Osteocyte (in vitro differentiated cells): ENCODE results near the gene LCK. TPM values are rescaled to one million over a fixed set of nuclear protein-coding genes. Genes with fewer than 3 reads are reported as not detected.
"Not testable (repeated sequence)": the region's sequence is repeated elsewhere in the genome, so short reads cannot be mapped to it uniquely, and the experiment has no call there.

Source experiments
- DNase-seq: peaks from one replicate; pipeline ENCODE4 v3.0.0; 2021; ENCODE audit warnings: mixed read lengths; ENCODE audit not compliant: unreplicated experiment; ENCODE audit errors: extremely low spot score
- H3K27ac Mint-ChIP-seq: one replicate; pipeline ENCODE4 v1.8.0; 2021; ENCODE audit warnings: mild to moderate bottlenecking, mixed read lengths; ENCODE audit not compliant: unreplicated experiment
- H3K27me3 Mint-ChIP-seq: one replicate; pipeline ENCODE4 v1.8.0; 2021; ENCODE audit warnings: mixed read lengths; ENCODE audit not compliant: unreplicated experiment
- H3K36me3 Mint-ChIP-seq: one replicate; pipeline ENCODE4 v1.8.0; 2021; ENCODE audit warnings: mixed read lengths; ENCODE audit not compliant: unreplicated experiment
- H3K4me1 Mint-ChIP-seq: one replicate; pipeline ENCODE4 v1.8.0; 2021; ENCODE audit warnings: mixed read lengths; ENCODE audit not compliant: unreplicated experiment
- H3K4me3 Mint-ChIP-seq: one replicate; pipeline ENCODE4 v1.8.0; 2021; ENCODE audit warnings: mild to moderate bottlenecking, moderate library complexity, mixed read lengths; ENCODE audit not compliant: unreplicated experiment
- H3K9me3 Mint-ChIP-seq: one replicate; pipeline ENCODE4 v1.8.0; 2021; ENCODE audit warnings: mixed read lengths; ENCODE audit not compliant: unreplicated experiment
- total RNA-seq: library from RNA; stranded (reverse); gene quantifications from 2 replicates; pipeline ENCODE4 v1.2.1, GENCODE V29; 2021
- TF ChIP-seq, protein P1 (sequence below): fragments of 200-600 bp; sonication (generic); IDR thresholded peaks from 2 replicates; pipeline ENCODE4 v1.5.0; 2021; ENCODE audit warnings: antibody characterized with exemption, mild to moderate bottlenecking, moderate library complexity

Gene LCK
- total RNA-seq, 1 donor from 2014 or later: not detected

DNA sequence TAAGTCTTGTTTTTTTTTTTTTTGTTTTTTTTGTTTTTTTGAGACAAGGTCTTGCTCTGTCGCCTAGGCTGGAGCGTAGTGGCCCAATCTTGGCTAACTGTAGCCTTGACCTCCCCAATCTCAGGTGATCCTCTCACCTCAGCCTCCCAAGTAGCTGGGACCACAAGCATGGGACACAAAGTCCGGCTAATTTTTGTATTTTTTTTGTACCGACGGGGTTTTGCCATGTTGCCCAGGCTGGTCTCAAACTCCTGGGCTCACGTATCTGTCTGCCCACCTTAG, 6.1 kb downstream of the LCK start:
- Mint-ChIP-seq H3K36me3 (no peaks in the 10 kb centered on the region), H3K4me1 (no peaks in the 10 kb centered on the region)
- no peak for DNase-seq

DNA sequence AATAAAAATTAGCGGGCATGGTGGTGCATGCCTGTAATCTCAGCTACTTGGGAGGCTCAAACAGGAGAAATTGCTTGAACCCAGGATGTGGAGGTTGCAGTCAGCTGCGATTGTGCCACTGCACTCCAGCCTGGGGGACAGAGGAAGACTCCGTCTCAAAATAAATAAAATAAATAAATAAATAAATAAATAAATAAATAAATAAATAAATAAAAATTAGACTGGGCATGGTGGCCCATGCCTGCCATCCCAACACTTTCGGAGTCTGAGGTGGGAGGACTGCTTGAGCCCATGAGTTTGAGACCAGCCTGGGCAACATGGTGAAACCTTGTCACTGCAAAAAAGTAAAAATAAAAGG, 12.2 kb downstream of the LCK start:
- DNase-seq, H3K36me3 Mint-ChIP-seq, H3K4me3 Mint-ChIP-seq, H3K27ac Mint-ChIP-seq, H3K9me3 Mint-ChIP-seq, H3K27me3 Mint-ChIP-seq: not testable (repeated sequence)
- peaks cover 13% of the 10 kb centered on the region for H3K4me1 Mint-ChIP-seq

More for the DNA sequence above, 6.1 kb downstream of the LCK start:
- Mint-ChIP-seq H3K9me3 (no peaks in the 10 kb centered on the region), H3K27me3 (peaks cover 3% of the 10 kb centered on the region), H3K4me3 (no peak overlapping the region), H3K27ac (no peak overlapping the region)
- TF ChIP-seq, protein P1, sequence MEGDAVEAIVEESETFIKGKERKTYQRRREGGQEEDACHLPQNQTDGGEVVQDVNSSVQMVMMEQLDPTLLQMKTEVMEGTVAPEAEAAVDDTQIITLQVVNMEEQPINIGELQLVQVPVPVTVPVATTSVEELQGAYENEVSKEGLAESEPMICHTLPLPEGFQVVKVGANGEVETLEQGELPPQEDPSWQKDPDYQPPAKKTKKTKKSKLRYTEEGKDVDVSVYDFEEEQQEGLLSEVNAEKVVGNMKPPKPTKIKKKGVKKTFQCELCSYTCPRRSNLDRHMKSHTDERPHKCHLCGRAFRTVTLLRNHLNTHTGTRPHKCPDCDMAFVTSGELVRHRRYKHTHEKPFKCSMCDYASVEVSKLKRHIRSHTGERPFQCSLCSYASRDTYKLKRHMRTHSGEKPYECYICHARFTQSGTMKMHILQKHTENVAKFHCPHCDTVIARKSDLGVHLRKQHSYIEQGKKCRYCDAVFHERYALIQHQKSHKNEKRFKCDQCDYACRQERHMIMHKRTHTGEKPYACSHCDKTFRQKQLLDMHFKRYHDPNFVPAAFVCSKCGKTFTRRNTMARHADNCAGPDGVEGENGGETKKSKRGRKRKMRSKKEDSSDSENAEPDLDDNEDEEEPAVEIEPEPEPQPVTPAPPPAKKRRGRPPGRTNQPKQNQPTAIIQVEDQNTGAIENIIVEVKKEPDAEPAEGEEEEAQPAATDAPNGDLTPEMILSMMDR: no peak

DNA sequence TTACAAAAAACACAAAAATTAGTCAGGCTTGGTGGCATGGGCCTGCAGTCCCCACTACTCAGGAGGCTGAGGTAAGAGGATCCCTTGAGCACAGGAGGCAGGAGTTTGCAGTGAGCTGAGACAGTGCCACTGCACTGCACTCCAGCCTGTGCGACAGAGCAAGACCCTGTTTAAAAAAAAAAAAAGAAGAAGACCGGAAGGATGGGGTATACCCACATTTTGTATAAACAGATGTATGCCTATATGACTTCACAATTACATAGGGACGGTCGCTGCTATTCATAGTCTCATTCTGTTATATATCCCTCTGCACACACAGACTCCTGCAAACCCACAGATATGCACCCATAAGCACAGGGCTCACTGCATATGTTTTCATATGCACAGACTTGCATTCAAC, 12.7 kb downstream of the LCK start:
- TF ChIP-seq, protein P1: no peak
- Mint-ChIP-seq H3K36me3 (no peaks in the 10 kb centered on the region), H3K27me3 (no peaks in the 10 kb centered on the region), H3K27ac (no peak overlapping the region), H3K4me1 (peaks cover 13% of the 10 kb centered on the region), H3K4me3 (no peak overlapping the region), H3K9me3 (no peaks in the 10 kb centered on the region)
- no peak for DNase-seq

DNA sequence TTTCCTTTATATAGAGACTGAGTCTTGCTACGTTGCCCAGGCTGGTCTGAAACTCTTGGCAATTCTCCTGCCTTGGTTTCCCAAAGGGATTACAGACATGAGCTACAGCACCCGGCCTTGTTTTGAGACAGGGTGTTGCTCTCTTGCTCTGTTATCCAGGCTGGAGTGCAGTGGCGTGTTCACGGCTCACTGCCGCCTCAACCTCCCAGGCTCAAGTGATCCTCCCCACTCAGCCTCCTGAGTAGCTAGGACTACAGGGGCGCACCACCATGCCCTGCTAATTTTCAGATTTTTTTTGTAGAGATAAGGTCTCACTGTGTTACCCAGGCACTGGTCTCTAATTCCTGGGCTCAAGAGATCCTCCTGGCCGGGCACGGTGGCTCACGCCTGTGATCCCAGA, 14.8 kb downstream of the LCK start:
- no peak for DNase-seq
- TF ChIP-seq, protein P1: no peak
- Mint-ChIP-seq H3K9me3 (no peaks in the 10 kb centered on the region), H3K4me1 (peaks cover 13% of the 10 kb centered on the region), H3K36me3 (no peaks in the 10 kb centered on the region), H3K27me3 (no peaks in the 10 kb centered on the region), H3K27ac (no peak overlapping the region), H3K4me3 (no peak overlapping the region)

DNA sequence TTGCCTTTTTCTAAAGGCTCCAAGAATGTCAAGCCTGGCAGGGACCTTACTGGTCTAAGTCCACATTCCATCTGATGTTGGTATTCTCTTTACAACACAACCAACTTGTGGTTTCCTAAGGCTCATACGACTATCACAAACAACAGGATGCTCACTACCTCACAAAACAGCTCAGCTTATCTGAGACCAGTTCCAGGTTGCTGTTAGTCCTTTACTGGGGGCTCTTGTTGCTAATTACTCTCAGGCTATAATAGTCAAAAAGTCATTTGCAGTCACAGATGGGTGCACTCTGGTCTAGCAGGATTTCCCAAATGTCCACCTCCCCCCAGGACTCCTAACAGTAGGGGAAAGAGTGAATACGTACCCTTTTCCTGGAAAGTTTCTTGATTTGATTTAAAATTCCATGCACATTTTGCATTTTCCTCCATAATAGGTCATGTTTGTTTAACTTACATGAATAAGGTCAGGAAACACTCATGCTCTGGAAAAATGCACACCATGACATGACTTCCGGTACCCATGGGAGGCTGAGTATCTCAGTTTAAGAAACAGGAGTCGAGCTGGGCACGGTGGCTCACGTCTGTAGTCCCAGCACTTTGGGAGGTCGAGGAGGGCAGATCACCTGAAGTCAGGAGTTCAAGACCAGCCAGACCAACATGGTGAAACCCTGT, 16.0 kb downstream of the LCK start:
- Mint-ChIP-seq H3K27me3 (peaks cover 3% of the 10 kb centered on the region), H3K4me1 (peaks cover 13% of the 10 kb centered on the region), H3K9me3 (no peaks in the 10 kb centered on the region), H3K27ac (peak overlapping the region; percentile 78), H3K36me3 (no peaks in the 10 kb centered on the region), H3K4me3 (no peak overlapping the region)
- TF ChIP-seq, protein P1: no peak
- DNase-seq: no peak

DNA sequence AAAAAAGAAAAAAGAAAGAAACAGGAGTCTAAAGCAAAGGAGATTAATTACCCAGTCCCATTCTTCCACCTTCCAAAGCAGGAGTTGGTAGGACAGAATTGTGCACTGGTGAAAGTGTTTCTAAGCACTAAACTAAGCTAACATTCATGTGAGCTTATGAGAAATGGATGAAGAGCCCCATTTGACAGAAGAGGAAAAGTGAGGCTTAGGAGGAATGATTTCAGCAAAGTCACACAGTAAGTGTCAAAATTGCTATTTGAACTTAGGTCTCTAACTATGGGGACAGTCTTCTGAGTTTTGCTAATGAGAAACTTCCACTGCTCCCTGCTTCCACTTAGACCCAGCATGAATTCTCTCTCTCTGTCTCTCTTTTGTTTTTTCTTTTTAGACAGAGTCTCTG, 18.7 kb downstream of the LCK start:
- peaks cover 16% of the 10 kb centered on the region for H3K27me3 Mint-ChIP-seq
- no peak for DNase-seq
- H3K4me3 Mint-ChIP-seq: no peak overlapping the region
- H3K9me3 Mint-ChIP-seq: no peaks in the 10 kb centered on the region
- H3K36me3 Mint-ChIP-seq: no peaks in the 10 kb centered on the region
- TF ChIP-seq, protein P1: no peak
- no peak overlapping the region for H3K27ac Mint-ChIP-seq
- H3K4me1 Mint-ChIP-seq: peaks cover 14% of the 10 kb centered on the region
